ENCODE results near the gene NR5A1.

GRCh38 chr9:124443625-124444024 is 63.6 kb downstream of the NR5A1 start:
- no peak for TF ChIP-seq CTCF (IDR thresholded peaks at IDR 0.05)
- no peak for TF ChIP-seq EZH2 (IDR thresholded peaks at IDR 0.05)
